ENCODE results near the gene RNF115.
A peak's percentile ranks its signal among the peaks of the same experiment; 100 is the strongest.

Gene RNF115

DNA sequence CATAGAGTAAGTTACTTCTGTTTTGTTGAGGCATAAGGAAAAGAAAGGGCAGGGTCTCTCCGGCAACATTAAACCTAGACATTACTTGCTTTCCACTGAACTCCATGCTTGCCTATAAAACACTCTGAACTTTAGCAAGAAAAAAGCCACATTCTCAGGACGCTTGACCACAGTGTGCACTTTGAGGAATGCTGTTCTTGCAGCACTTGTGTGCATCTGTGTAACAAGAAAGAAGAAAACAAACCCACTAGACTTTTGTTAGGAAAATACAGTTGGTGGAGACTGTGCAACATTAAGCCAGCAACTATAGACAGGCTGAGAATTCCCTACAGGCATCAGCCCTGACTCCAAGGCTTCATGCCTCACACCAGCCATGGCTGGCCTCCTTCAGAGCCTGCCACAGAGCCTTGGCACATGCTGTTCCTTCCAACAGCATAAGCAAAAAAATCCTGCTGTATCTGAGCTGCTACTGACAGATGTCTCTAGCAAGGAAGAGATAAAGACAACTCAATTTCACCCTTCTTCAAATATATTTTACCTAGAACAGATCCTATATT lies 122.5 kb downstream of the RNF115 start:
- no peak for DNase-seq (ENCODE audit: low spot score)

GRCh38 chr1:145696630-145696960 lies 127.3 kb downstream of the RNF115 start:
- DNase-seq (ENCODE audit: low spot score), result no peak

DNA sequence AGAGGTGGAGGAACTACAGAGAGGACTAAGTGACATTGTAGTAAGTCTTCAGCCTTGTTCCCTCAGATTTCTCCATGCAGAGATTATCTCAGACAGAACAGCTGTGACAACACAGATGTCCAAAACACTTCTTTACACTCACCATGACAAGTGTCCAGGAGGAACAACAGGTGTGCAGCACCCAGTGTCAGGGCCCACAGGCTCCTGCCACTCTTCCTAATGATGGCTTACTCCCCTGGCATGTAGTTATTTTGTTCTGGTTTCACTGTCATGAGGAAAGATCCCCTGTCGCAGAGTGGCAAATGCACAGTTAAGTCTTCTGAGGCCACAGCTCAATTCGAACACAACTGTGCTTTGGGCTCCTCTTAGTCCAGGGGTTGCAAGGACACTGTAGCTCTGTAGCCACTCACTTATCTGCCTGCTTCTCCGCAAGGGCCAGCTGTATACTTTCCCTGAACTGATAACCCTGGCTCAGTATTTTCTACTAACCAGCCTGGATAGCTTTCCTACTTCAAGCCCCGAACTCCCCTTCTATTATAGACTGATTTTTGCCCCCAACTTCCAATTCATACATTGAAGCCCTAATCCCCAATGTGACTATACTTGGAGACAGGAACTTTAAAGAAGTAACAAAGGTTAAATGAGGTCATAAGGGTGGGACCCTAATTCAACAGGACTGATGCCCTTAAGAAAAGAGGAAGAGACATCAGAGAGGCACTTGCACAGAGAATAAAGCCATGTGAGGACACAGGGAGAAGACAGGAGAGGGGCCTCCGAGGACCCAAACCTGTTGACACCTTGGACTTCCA lies 127.9 kb downstream of the RNF115 start:
- no peak for DNase-seq (ENCODE audit: low spot score)

DNA sequence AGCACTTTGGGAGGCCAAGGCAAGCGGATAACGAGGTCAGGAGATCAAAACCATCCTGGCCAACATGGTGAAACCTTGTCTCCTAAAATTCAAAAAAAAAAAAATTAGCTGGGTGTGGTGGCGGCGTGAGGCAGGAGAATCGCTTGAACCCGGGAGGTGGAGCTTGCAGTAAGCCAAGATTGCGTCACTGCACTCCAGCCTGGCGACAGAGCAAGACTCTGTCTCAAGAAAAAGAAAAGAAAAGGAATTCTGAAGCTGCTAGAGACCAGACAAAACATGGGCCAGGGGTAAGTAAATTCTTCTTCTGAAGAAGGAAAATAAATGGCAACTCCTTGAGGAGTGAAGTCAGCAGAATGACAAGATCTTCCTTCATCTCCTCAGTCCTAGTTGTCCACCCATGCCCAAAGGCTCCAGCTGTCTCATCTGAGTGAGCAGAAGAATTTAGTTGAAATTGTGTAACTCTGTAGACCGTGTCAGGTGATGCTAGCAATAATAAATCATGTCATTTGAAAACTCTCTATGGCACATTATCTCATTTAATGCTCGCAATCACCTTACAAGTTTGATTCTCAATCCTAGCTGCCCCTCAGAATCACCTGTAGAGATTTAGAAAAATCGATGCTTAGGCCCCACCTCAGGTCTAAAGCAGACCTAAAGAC lies 131.0 kb downstream of the RNF115 start:
- DNase-seq (ENCODE audit: low spot score), result no peak

DNA sequence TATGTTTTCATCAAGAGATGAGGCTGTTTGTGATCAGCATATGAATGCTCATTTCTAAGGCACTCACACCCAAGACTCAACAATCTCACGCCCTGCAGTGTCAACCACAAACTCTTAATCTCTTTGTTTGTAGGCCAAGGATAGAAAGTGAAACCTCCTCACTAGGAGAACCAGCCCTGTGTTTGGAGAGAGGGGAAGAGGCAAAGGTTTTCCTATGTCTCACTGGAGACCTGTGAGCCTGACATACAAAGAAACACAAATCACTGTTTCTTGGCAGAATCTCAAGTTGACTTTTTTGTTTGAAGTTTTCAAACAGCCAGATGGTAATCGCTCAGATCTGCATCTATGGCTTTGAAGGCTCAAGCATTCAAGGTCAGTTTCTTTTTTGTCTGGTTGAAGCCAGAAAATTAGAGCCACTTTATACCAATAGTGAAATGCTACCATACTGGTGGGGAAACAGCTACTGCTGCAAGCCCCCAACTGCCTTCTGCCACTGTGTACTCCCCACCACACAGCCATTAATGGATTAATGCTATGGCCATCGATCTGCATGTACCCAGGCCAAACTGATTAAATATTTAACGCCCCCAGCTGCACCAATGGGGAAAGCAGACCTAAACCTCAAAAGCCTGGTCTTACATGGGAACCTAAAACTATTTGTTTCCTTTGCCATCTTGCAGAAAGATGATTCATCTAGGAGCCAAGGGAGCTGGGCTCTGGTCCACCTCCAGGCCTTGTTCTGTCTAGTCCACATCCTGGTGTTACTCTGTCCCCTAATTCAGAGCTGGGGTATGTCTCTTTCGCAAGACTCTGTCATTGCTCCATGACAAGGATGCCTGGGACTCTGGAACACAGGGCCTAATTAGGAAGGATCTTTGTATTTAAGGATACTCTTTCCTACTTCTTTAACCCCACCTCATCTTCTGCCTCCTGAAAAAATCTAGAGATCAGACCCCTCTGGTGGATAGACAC lies 133.0 kb downstream of the RNF115 start:
- peak; percentile 37 for DNase-seq (ENCODE audit: low spot score)

DNA sequence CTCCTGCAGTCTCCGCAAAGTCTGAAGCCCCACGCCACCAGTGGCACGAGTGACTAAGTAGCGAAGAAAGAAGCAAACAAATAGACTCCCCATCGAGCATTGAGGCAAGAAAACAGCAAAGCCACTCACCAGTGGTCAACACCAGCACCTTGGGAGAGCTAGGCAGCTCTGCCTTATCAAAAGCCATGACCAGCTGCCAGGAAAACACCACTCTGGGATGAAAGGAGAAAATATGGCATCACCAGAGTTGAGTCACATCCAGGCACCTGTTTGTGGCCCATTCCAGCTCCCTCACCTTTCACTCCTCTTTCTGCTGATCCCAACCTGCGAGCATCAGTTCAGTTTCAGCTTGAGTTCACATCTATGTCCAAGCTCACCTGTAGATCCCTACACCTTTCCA lies 134.0 kb downstream of the RNF115 start:
- DNase-seq (ENCODE audit: low spot score), result no peak

- no peak for DNase-seq (ENCODE audit: low spot score)
Observed at GRCh38 chr1:145688924-145689323, 135.0 kb downstream of the RNF115 start.

Measured in CD4-positive, alpha-beta T cell treated with Interleukin-6 at 100 ng/mL for 8 hours (primary cell).